GM13976 (cell line): ENCODE measurements around the gene KRTAP20-4.

Experiments
- DNase-seq: peaks from one replicate; pipeline ENCODE4 v3.0.0; 2012; ENCODE audit warnings: low spot score
- CTCF ChIP-seq: IDR thresholded peaks from 2 replicates; pipeline ENCODE4 v1.5.1; 2012; ENCODE audit warnings: borderline replicate concordance, mild to moderate bottlenecking; ENCODE audit not compliant: insufficient read depth; ENCODE audit errors: extremely low read depth, missing control alignments, control extremely low read depth
- in situ Hi-C: fragments of 300-500 bp; cut with MboI; formaldehyde crosslinking; loops from one replicate; pipeline ENCODE4 v1.12.0; 2022; ENCODE audit warnings: low sequenced_read_pairs, mixed read lengths, inconsistent platforms; ENCODE audit not compliant: unreplicated experiment

The KRTAP20-4 gene

GRCh38 chr21:30616125-30616524 lies 4.3 kb upstream of the KRTAP20-4 start, which contains the start of gene KRTAP20-1:
Gene KRTAP20-1, plus strand, starts transcription at chr21:30616425. Its CDS starts 30 bp downstream, at chr21:30616455.
- in situ Hi-C loops = no loop called here
- no peak for TF ChIP-seq CTCF
- no peak for DNase-seq

- no peak for DNase-seq
- no peak for TF ChIP-seq CTCF
- in situ Hi-C loops = no loop called here
Measured at GRCh38 chr21:30620080-30620479, 347 bp upstream of the KRTAP20-4 start.

- DNase-seq = no peak
- in situ Hi-C loops = no loop called here
- no peak for TF ChIP-seq CTCF
Measured at GRCh38 chr21:30623362-30623761, 2.9 kb downstream of the KRTAP20-4 start.

GRCh38 chr21:30625449-30626165 lies 5.2 kb downstream of the KRTAP20-4 start:
- no peak for TF ChIP-seq CTCF
- no peak for DNase-seq
- in situ Hi-C loops = no loop called here

GRCh38 chr21:30628109-30628508 lies 7.7 kb downstream of the KRTAP20-4 start:
- no peak for DNase-seq
- in situ Hi-C loops = no loop called here
- no peak for TF ChIP-seq CTCF

- in situ Hi-C loops = no loop called here
- no peak for TF ChIP-seq CTCF
- DNase-seq = no peak
Measured at GRCh38 chr21:30629200-30629599, 8.8 kb downstream of the KRTAP20-4 start.
